Smooth muscle cell (in vitro differentiated cells): ENCODE results near the gene CAV2. TPM values are rescaled to one million over a fixed set of nuclear protein-coding genes. Genes with fewer than 3 reads are reported as not detected.
A peak's percentile ranks its signal among the peaks of the same experiment; 100 is the strongest.

ENCODE experiments used
- DNase-seq: peaks from one replicate; lab custom pipeline; 2025; ENCODE audit not compliant: unreplicated experiment; lab: John Stamatoyannopoulos, UW
- H2AFZ ChIP-seq: fragments of 200-600 bp; sonication (generic); 2 replicates; pipeline ENCODE4 v1.6.0; 2016; ENCODE audit warnings: antibody characterized with exemption, low read depth, mild to moderate bottlenecking
- H3F3A ChIP-seq: fragments of 200-600 bp; sonication (generic); 2 replicates; pipeline ENCODE4 v1.6.0; 2017; ENCODE audit warnings: antibody characterized with exemption, low read depth
- H3K27ac ChIP-seq: fragments of 200-600 bp; sonication (generic); 2 replicates; pipeline ENCODE4 v1.5.1; 2016; ENCODE audit warnings: low read depth, mild to moderate bottlenecking
- H3K27me3 ChIP-seq: fragments of 200-600 bp; sonication (generic); 2 replicates; pipeline ENCODE4 v1.6.1; 2016; ENCODE audit warnings: low read depth, mild to moderate bottlenecking
- H3K36me3 ChIP-seq: fragments of 200-600 bp; sonication (generic); 2 replicates; pipeline ENCODE4 v1.5.1; 2016; ENCODE audit warnings: low read depth
- H3K4me1 ChIP-seq: fragments of 200-600 bp; sonication (generic); 2 replicates; pipeline ENCODE4 v1.5.1; 2016; ENCODE audit warnings: low read depth
- H3K4me2 ChIP-seq: fragments of 200-600 bp; sonication (generic); 2 replicates; pipeline ENCODE4 v1.6.0; 2016; ENCODE audit warnings: mild to moderate bottlenecking
- H3K4me3 ChIP-seq: fragments of 200-600 bp; sonication (generic); 2 replicates; pipeline ENCODE4 v1.5.1; 2016; ENCODE audit warnings: mild to moderate bottlenecking
- H3K79me2 ChIP-seq: fragments of 200-600 bp; sonication (generic); 2 replicates; pipeline ENCODE4 v1.6.0; 2016; ENCODE audit warnings: low read depth, mild to moderate bottlenecking
- H3K9ac ChIP-seq: fragments of 200-600 bp; sonication (generic); 2 replicates; pipeline ENCODE4 v1.6.0; 2016; ENCODE audit warnings: low read depth
- H3K9me3 ChIP-seq: fragments of 200-600 bp; sonication (generic); replicated peaks from 2 replicates; pipeline ENCODE4 v1.5.1; 2016; ENCODE audit warnings: low read depth
- H4K20me1 ChIP-seq: fragments of 200-600 bp; sonication (generic); 2 replicates; pipeline ENCODE4 v1.6.0; 2016; ENCODE audit warnings: low read depth
- CTCF ChIP-seq: fragments of 200-600 bp; sonication (generic); IDR thresholded peaks from 2 replicates; pipeline ENCODE4 v1.5.1; 2017; ENCODE audit warnings: borderline replicate concordance, mild to moderate bottlenecking, antibody characterized with exemption; ENCODE audit not compliant: insufficient read depth, poor library complexity, severe bottlenecking
- WGBS: methylation state at CpG from one replicate; pipeline ENCODE4 v1.1.7; 2016; ENCODE audit warnings: low lambda C conversion rate; 5-methylcytosine and 5-hydroxymethylcytosine counted together
- polyA plus RNA-seq: library from polyadenylated mRNA; unstranded; fragments of >200 nt; fragmentation: Nextera tagmentation; extraction: Ambion mirVana; gene quantifications from 2 replicates; pipeline ENCODE4 v1.2.1, GENCODE V29; 2016
- total RNA-seq: library from RNA; depleted of rRNA; stranded (reverse); fragments of >200 nt; gene quantifications from 2 replicates; pipeline ENCODE4 v1.2.3, GENCODE V29; 2014

Gene CAV2
- total and polyA plus RNA-seq, 2 experiments from 2014 or later: 38.8 to 68.0 TPM

- H4K20me1 ChIP-seq: no peaks in the 10 kb centered on the region
- no peak overlapping the region for H3K9ac ChIP-seq
- DNase-seq: no peak
- H3K4me2 ChIP-seq: no peak overlapping the region
- WGBS: 97% methylated on average over 4 of the region's 4 CpGs
- no peak overlapping the region for H2AFZ ChIP-seq
- H3K4me1 ChIP-seq: no peaks in the 10 kb centered on the region
- H3K9me3 ChIP-seq: no peaks in the 10 kb centered on the region
- no peaks in the 10 kb centered on the region for H3K36me3 ChIP-seq
- H3K27ac ChIP-seq: no peak overlapping the region
- peaks cover 6% of the 10 kb centered on the region for H3F3A ChIP-seq
- H3K4me3 ChIP-seq: no peak overlapping the region
- no peaks in the 10 kb centered on the region for H3K27me3 ChIP-seq
- H3K79me2 ChIP-seq: no peaks in the 10 kb centered on the region
- no peak for TF ChIP-seq CTCF
Measured at GRCh38 chr7:116463956-116464355, 35.6 kb upstream of the CAV2 start.

GRCh38 chr7:116464375-116464774 is 35.2 kb upstream of the CAV2 start:
- Histone ChIP-seq H3K4me3 (no peak overlapping the region), H3K27me3 (no peaks in the 10 kb centered on the region), H3K79me2 (no peaks in the 10 kb centered on the region), H4K20me1 (no peaks in the 10 kb centered on the region), H3K27ac (no peak overlapping the region), H3F3A (peaks cover 6% of the 10 kb centered on the region), H2AFZ (no peak overlapping the region), H3K4me1 (no peaks in the 10 kb centered on the region), H3K9me3 (no peaks in the 10 kb centered on the region), H3K9ac (no peak overlapping the region), H3K36me3 (no peaks in the 10 kb centered on the region), H3K4me2 (no peak overlapping the region)
- no peak for DNase-seq
- 96% methylated on average over 4 of the region's 4 CpGs for WGBS
- no peak for TF ChIP-seq CTCF

DNA sequence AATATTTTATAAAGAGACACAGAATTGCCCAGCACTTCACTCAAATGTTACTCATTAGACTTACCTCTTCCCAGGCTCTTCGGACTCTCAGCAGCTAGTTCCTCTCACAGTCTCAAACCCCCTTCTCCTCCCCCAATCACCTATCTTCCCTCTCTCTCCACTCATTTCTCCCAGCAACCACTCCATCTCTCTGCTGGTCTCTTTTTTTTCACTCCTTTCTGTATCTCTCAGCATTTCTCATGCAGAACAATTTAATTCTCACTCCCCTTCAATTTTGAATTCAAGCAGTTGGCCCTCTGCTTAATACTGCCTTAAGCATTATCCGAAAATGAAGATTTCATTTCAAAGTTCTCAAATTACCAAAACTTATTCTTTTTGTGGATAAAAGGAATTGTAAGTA is 34.4 kb upstream of the CAV2 start:
- WGBS: 95% methylated on average over 2 of the region's 2 CpGs
- Histone ChIP-seq H2AFZ (peak overlapping the region; percentile 41), H3K9me3 (no peaks in the 10 kb centered on the region), H3K4me3 (no peak overlapping the region), H3K36me3 (no peaks in the 10 kb centered on the region), H3K27ac (peak overlapping the region; percentile 73), H3F3A (peaks cover 6% of the 10 kb centered on the region), H3K27me3 (no peaks in the 10 kb centered on the region), H3K4me1 (no peaks in the 10 kb centered on the region), H3K9ac (no peak overlapping the region), H3K79me2 (no peaks in the 10 kb centered on the region), H4K20me1 (no peaks in the 10 kb centered on the region), H3K4me2 (no peak overlapping the region)
- no peak for TF ChIP-seq CTCF
- DNase-seq: no peak

DNA sequence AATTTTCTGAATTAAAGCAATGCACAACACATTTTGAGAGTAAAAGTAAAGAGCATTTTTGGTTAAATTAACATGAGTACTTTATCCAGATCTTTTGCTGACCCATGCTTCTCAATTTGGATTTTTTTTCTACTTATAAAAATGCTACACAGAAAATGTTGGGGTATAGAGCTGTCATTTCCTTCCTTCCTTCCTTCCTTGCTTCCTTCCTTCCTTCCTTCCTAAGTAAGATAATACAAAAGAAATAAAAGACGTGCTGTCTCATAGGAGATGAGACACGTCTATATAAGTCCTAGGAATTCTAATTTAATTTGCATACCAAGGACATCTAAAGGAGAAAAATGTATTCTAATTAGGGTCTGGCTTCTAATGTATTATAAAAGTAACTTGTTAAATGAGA is 31.0 kb upstream of the CAV2 start:
- H3K9me3 ChIP-seq: no peaks in the 10 kb centered on the region
- 93% methylated on average over 2 of the region's 2 CpGs for WGBS
- no peak for TF ChIP-seq CTCF

More for the DNA sequence above, 31.0 kb upstream of the CAV2 start:
- Histone ChIP-seq H2AFZ (no peak overlapping the region), H3K4me1 (no peaks in the 10 kb centered on the region), H3K4me2 (no peak overlapping the region), H3K79me2 (no peaks in the 10 kb centered on the region), H3K9ac (no peak overlapping the region), H4K20me1 (no peaks in the 10 kb centered on the region), H3K27me3 (no peaks in the 10 kb centered on the region), H3K27ac (no peak overlapping the region), H3K4me3 (no peak overlapping the region), H3F3A (peaks cover 6% of the 10 kb centered on the region), H3K36me3 (no peaks in the 10 kb centered on the region)
- DNase-seq: no peak
